HG02938 (cell line): ENCODE results near the gene STC2.

Source experiments
- ATAC-seq: cut with Tn5 transposase; IDR thresholded peaks from one replicate; pipeline ENCODE4 v1.9.1; 2021; ENCODE audit warnings: mild to moderate bottlenecking, moderate library complexity; ENCODE audit not compliant: unreplicated experiment

The STC2 gene

GRCh38 chr5:173329491-173330337, 1.5 kb upstream of the STC2 start:
- ATAC-seq = no peak

GRCh38 chr5:173328844-173329490, 753 bp upstream of the STC2 start:
- no peak for ATAC-seq

GRCh38 chr5:173327084-173327947, 898 bp downstream of the STC2 start:
- ATAC-seq = no peak

DNA sequence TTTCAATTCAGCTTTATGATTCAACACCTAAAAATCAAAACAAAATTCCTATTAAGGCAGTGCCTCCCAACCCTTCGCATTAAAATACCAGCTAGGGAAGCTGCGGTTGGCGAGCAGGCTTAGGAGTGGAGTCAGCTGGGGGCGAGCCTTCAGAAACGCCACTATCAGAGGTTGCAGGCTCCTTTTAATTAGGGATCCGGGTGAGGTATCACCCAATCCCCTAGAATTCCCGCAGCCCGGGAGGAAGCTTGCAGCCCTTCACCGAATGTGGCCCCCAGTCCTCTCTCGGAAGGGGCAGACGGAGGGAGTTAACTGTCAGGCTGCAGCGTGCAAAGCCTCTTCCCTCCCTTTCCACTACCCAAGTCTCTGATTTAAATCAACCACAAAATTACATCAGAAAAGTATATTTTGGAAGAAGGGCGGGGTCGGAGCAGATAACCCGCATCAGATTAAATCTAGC, 1.7 kb downstream of the STC2 start:
- ATAC-seq = no peak

GRCh38 chr5:173325091-173325698, 3.0 kb downstream of the STC2 start:
- no peak for ATAC-seq

DNA sequence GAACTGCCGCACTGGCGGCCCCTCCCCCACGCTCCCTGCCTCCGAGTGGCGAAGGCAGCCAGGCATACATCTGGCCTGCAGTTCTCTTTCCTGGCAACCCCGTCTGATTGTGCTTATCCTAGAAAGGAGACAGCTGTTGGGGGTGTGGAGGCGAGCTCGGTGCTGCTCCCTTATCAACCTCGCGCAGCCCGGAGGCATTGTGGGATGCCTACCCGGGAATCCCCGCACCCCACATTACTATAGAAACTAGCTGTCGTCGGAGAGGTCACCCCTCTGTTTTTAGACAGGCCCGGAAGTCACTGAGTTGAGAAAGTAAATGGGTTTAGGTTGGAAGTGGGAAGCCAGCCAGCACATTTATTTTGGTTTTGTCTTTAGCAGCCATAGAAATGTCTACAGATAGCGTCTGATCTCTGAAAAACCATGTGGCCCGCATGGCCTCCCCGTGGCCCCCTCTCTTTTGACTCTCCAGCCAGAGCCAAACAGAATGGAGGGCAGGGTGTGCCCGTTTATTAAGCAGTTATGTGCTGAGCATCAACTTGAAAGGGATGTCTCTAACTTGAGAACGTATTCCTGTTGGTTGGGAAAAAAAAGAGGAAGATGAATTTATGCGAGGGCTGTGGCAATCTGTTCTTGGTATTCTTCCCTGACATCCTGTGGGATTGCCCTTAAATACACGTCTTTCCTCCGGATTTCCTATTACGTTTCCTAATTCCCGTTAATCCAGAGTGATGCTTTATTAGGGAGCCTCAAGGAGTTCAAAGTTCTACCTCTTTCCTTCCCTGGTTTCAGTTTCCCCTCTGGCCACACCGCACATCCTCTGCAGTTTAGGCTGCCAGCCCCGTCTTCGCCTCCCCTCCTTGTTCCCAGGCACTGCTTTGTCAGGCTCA, 3.9 kb downstream of the STC2 start:
- ATAC-seq = no peak

DNA sequence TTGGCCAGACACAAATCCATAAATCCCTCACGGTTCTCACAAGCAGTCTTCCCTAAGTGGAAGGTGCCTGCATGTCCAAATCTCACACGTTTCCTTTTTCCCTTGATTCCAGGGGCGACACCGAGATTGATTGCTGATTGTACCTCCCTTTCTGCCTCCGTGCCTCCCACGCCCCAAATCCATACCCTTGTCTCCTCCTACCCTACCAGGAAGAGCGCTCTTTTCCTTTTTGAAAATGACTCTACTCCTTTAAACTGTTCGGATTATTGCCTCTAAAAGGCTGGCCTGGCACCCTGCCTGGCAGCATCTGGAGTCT, 4.5 kb downstream of the STC2 start:
- no peak for ATAC-seq

GRCh38 chr5:173323106-173323798, 5.0 kb downstream of the STC2 start:
- no peak for ATAC-seq

DNA sequence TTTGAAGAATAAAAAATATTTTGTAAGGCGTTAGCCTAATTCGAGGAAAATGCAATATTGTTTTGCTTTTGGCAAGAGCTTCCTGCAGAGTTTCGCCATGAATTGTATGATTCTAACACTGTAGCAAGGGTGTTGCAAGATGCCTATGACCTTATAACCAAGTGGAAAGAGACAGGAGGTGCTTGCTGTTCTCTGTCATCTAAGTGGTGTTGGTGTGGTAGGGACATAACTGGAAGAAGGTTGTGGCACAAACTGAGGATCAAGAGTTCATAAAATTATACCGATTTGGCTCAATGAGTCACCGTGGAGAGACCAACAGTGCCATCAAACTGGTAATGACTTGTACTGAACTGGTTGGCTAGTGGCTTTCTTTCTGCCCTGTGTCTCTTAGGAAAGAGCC, 6.3 kb downstream of the STC2 start:
- ATAC-seq = no peak

- ATAC-seq = no peak
These were observed 8.0 kb downstream of the STC2 start for GRCh38 chr5:173320259-173320658.

DNA sequence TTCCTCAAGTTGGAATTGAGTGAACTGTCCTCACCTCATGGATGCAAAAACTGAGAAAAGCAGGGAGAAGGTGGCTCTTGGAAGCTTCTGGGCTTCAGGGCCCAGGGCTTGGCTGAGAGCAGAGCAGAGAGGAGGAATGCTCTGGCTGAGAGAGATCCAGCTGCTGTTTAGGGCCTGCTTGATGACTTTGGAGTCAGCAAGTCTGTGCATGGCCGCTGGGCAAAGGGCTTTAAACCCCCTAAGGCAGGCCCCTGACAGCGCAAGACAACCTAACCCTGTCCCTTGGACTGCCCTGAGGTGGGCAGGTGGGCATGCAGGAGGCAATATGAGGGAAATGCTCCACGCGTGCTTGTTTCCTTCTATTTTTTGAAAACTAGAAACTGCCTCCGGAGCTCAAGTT, 8.6 kb downstream of the STC2 start:
- ATAC-seq = no peak

GRCh38 chr5:173318881-173319620, 9.2 kb downstream of the STC2 start:
- no peak for ATAC-seq

- ATAC-seq = no peak
These were observed 9.9 kb downstream of the STC2 start for GRCh38 chr5:173318330-173318729.

- ATAC-seq = no peak
These were observed 10.4 kb downstream of the STC2 start for GRCh38 chr5:173317852-173318251.

- ATAC-seq = no peak
These were observed 11.0 kb downstream of the STC2 start for GRCh38 chr5:173317091-173317730.

DNA sequence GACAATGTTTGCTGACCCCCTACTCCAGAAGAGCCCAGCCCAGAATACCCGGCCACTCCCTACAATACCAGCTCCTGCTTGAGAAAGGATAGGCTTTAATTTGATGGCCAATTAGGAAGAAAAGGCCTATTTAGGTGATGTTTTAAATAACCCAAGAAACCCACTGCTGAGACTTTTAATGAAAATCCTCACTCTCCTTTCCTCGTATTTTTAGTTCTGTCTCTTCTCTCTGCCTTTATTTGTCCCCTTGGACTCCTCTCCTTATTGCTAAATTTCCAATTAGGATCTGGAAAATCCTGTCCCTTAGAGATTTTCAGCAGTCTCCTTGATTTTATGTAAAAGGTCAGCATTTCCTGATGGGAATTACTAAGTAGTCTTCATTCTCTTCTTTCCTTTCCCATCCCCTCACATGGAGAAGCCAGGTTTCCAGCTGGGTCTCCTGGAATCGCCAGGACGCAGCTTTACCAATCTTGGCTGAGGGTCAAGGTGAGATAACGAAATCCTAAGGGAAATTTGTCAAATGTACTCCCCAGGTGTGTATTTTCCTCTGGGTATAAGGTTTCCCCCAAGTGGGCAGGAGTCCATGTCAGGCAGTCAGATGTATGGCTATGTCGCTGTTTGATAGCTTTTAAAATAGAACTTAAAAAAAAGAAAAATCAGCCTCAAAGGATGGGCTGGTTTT, 11.7 kb downstream of the STC2 start:
- ATAC-seq = no peak

DNA sequence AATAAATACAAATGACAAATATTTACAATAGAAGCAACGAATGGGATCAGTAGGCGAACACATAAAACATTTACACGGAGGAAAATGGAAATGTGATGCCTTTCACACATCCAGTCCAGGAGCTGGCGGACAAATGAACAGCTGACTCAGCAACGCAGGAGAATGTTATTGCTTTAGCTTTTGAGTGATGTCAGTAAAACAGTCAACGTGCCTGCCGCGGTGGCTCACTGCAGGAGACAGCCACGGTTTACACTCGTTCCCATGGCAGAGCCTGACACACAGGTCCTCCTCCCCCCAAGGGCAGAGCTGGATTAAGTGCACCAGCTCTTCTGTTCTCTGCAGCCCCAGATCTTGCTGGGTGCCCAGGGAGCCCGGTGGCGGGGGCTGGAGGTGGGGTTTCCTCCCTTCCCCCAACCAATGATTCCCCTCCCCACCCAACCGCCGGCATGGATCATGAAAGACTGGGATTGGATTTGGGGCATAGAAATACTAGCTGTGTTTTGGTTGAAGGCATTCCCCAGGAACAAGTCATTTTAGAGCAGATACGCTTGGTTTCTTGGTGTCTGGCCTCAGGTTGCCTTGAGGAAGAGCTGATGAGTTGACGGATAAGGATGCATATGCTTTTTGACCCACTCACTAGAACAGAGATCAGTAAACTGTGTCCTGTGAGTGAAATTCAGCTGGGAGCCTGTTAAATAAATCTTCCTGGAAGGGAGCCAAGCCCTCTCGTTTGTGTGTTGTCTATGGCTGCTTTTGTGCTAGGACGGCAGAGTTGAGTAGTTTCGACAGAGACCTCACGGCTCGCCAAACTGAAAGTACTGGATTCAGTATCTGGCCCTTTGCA, 12.5 kb downstream of the STC2 start:
- no peak for ATAC-seq
